Memory B cell (primary cell): Measurements from ENCODE around the gene DDHD1.
A peak's percentile ranks its signal among the peaks of the same experiment; 100 is the strongest.
"Not testable (repeated sequence)": the region's sequence is repeated elsewhere in the genome, so short reads cannot be mapped to it uniquely, and the experiment has no call there.

Experiments
- ATAC-seq: fragments of 150-1000 bp; cut with Tn5 transposase; 2 replicates; pipeline ENCODE4 v1.10.0; 2021; ENCODE audit warnings: low read depth, mild to moderate bottlenecking, moderate library complexity
- DNase-seq, 2 donors: peaks; one replicate each; pipeline ENCODE4 v3.0.0; 2022; ENCODE audit warnings: low spot score in 2 of 2
- H3K27ac Mint-ChIP-seq: one replicate; pipeline ENCODE4 v1.8.0; 2022; ENCODE audit warnings: mild to moderate bottlenecking, moderate library complexity, mixed read lengths
- H3K27me3 Mint-ChIP-seq: one replicate; pipeline ENCODE4 v1.8.0; 2022; ENCODE audit warnings: mixed read lengths
- H3K36me3 Mint-ChIP-seq: one replicate; pipeline ENCODE4 v1.8.0; 2022; ENCODE audit warnings: mild to moderate bottlenecking, mixed read lengths
- H3K4me1 Mint-ChIP-seq: one replicate; pipeline ENCODE4 v1.8.0; 2022; ENCODE audit warnings: mixed read lengths
- H3K4me3 Mint-ChIP-seq: one replicate; pipeline ENCODE4 v1.8.0; 2022; ENCODE audit warnings: mild to moderate bottlenecking, moderate library complexity, mixed read lengths
- H3K9me3 Mint-ChIP-seq: one replicate; pipeline ENCODE4 v1.8.0; 2022; ENCODE audit warnings: mixed read lengths

Gene DDHD1

DNA sequence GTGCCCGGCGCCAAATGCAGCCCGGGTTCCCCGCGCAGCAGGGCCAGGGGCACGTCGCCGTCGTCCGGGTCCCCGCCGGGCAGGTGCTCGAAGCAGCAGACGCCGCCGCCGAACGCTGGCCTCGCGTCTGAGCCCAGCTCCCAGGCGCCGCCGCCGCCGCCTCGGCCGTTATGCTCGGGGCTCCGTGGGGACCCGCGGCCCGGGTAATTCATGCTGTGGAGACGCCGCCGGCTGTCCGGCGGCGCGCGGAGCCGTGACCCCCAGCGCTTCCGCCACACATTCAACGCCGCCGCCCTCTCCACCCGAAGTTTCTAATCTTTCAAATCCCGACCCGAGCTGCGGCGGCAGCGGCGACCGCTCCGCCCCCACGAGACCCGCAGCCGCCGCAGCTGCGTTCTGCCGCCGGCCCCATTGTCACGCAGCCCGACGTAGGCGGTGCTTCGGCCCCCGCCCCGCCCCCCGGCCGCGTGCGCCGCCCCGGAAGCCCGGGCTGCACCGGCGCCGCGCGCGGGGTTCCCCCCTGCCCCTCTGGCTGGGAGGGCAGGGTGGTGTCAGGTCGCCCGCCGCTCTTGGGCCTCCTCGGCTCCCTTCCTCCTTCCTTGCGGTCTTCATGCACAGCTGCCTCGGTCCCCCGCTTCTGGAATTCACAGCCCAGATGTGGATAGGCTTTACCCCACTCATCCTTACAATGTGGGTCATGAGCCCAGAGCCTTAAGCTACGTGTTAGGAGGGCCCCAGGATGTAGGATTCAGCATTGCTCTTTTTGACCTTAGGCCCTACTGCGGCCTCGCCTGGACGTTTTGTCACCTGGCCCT is at the start of gene DDHD1:
Gene DDHD1, minus strand, starts transcription at position 437 of the 815 bp plus-strand sequence. Its CDS starts 225 bp downstream, at position 212.
- DNase-seq = peak; percentile 86 to 88
- peak; percentile 85 for ATAC-seq
- H3K27me3 Mint-ChIP-seq = no peaks in the 10 kb centered on the region
- peak within 1 kb of the TSS; percentile 99 for H3K4me3 Mint-ChIP-seq
- H3K4me1 Mint-ChIP-seq = peaks cover 28% of the 10 kb centered on the region
- peaks cover 2% of the 10 kb centered on the region for H3K36me3 Mint-ChIP-seq
- H3K9me3 Mint-ChIP-seq = no peaks in the 10 kb centered on the region
- peak within 1 kb of the TSS; percentile 99 for H3K27ac Mint-ChIP-seq

DNA sequence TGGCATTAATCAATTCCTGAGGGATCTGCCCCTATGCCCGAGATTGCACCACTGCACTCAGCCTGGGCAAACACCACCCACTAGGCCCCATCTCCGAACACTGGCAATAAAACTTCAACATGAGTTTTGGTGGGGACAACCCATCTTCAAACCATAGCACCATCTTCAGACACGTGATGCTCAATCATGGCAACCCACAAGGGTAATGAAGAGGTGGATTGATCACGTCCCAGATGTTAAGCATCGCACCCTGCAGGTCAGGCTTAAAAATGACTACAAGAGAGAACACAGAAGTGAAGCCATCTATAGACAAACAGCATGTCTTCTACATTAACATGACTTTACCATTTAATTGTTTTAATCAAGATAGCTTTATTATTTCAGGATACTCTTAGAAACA is 42.8 kb upstream of the DDHD1 start:
- H3K27me3 Mint-ChIP-seq = peaks cover 7% of the 10 kb centered on the region
- no peaks in the 10 kb centered on the region for H3K4me1 Mint-ChIP-seq
- peaks cover 14% of the 10 kb centered on the region for H3K36me3 Mint-ChIP-seq
- H3K9me3 Mint-ChIP-seq = peaks cover 10% of the 10 kb centered on the region
- DNase-seq = no peak
- no peak for ATAC-seq
- H3K4me3 Mint-ChIP-seq = no peak overlapping the region
- no peak overlapping the region for H3K27ac Mint-ChIP-seq

GRCh38 chr14:53193193-53193592 is 40.1 kb upstream of the DDHD1 start:
- Mint-ChIP-seq H3K4me3 (no peak overlapping the region), H3K9me3 (peaks cover 4% of the 10 kb centered on the region), H3K27me3 (peaks cover 1% of the 10 kb centered on the region), H3K4me1 (no peaks in the 10 kb centered on the region), H3K36me3 (peaks cover 5% of the 10 kb centered on the region), H3K27ac (no peak overlapping the region)
- ATAC-seq (no peak), DNase-seq (no peak)

DNA sequence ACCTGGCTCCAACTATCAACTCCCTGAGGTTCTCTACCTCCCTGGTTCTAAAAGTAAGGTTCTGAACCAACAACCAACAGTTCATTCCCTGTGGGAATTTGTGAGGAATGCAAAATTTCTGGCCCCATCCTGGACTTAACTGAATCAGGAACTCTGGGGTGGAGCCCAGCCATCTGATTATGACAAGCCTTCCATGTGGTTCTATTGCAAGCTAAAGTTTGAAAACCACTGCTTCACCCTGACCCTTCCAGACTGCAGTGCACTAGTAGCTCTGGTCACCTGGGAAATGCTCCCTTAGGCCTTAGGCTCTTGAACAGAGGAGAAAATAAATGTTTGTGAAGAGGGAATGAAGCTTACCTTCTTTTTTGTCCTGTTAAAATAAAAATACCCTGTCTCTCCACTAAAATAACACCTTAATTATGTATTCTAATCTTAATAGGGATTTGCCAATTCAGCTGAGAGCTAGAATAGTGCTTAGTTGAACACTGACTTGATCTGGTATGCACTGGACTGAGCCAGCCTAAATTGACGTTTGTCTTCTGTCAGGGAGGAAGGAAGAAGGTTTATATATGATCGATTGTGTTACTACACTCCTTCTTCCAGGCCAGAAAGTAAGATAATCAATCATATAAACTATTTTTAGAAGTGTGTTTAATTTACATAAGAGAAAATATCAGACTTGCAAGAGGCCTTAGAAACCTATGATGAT is 39.1 kb upstream of the DDHD1 start:
- H3K9me3 Mint-ChIP-seq = no peaks in the 10 kb centered on the region
- ATAC-seq = no peak
- no peaks in the 10 kb centered on the region for H3K27me3 Mint-ChIP-seq
- no peaks in the 10 kb centered on the region for H3K4me1 Mint-ChIP-seq
- H3K27ac Mint-ChIP-seq = no peak overlapping the region
- H3K36me3 Mint-ChIP-seq = no peaks in the 10 kb centered on the region
- no peak overlapping the region for H3K4me3 Mint-ChIP-seq
- no peak for DNase-seq

GRCh38 chr14:53190938-53191337 is 37.8 kb upstream of the DDHD1 start:
- Mint-ChIP-seq H3K4me3 (no peak overlapping the region), H3K36me3 (no peaks in the 10 kb centered on the region), H3K4me1 (no peaks in the 10 kb centered on the region), H3K27me3 (no peaks in the 10 kb centered on the region), H3K9me3 (no peaks in the 10 kb centered on the region), H3K27ac (no peak overlapping the region)
- DNase-seq (no peak), ATAC-seq (no peak)

DNA sequence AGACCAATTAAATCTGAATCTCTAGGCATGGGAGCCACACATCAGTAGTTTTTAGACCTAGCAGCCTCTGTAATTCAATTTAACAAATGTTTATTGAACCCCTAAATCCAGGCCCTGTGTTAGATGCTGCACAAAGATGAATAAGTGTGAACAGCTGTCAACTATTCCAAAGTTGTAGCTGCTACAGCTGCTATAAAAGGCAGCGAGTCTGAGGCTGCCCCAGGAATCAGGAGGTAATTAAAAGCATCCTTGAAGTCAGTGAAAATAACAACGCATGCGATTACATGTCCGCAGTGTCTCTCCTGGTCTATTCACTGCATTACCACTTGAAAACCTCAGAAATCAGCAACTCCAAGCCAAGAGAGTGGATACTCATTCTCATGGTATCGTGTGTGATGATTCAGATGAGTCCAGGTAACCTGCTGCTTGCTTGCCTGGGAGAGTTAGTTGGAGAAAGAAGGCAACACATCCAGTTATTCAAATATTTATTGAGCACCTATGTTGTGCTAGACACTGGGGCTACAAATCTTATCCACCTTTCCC is 34.9 kb upstream of the DDHD1 start:
- DNase-seq (no peak), ATAC-seq (no peak)
- H3K9me3 Mint-ChIP-seq = no peaks in the 10 kb centered on the region
- no peak overlapping the region for H3K27ac Mint-ChIP-seq
- H3K36me3 Mint-ChIP-seq = no peaks in the 10 kb centered on the region
- H3K4me3 Mint-ChIP-seq = no peak overlapping the region
- H3K4me1 Mint-ChIP-seq = no peaks in the 10 kb centered on the region
- H3K27me3 Mint-ChIP-seq = no peaks in the 10 kb centered on the region

DNA sequence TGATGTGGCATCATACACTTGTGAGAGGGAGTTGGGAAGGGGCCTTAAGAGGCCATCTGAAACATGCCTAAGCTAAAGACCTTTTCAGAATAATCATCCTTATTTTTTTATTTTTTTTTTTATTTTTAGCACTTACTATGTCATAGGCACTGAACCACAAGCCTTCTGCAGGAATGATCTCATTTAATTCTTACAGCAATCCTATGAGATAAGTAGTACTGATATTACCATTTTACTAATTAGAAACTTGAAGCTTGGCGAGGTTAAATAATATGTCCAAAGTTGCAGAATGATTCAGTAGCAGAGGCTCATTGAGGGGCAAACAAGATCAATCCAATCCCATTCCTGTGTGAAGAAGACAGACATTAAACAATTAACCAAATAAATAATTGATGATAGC is 33.4 kb upstream of the DDHD1 start:
- peaks cover 5% of the 10 kb centered on the region for H3K27me3 Mint-ChIP-seq
- H3K36me3 Mint-ChIP-seq = no peaks in the 10 kb centered on the region
- DNase-seq = no peak
- no peak overlapping the region for H3K4me3 Mint-ChIP-seq
- H3K9me3 Mint-ChIP-seq = peaks cover under 1% of the 10 kb centered on the region
- H3K4me1 Mint-ChIP-seq = no peaks in the 10 kb centered on the region
- ATAC-seq = no peak
- no peak overlapping the region for H3K27ac Mint-ChIP-seq

DNA sequence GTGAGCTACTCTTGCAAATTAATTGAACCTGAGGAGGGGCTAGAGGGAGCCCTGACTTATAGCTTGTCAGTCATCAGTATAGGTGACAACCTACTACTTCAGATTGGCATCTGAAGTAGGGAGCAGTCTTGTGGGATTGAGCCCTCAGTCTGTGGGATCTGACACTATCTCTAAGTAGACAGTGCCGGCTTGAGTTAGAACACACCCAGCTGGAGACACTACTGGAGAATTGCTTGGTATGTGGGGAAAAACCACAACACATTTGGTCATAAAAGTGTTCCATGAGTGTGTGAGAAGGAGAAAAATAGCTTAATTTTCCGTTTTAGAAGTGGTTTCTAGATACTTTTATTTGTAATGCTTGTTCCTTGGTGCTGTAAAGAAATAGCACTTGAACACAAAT is 30.5 kb upstream of the DDHD1 start:
- peaks cover 7% of the 10 kb centered on the region for H3K4me1 Mint-ChIP-seq
- H3K9me3 Mint-ChIP-seq = peaks cover 3% of the 10 kb centered on the region
- DNase-seq = no peak
- no peaks in the 10 kb centered on the region for H3K36me3 Mint-ChIP-seq
- peaks cover 10% of the 10 kb centered on the region for H3K27me3 Mint-ChIP-seq
- ATAC-seq = no peak
- no peak overlapping the region for H3K27ac Mint-ChIP-seq
- H3K4me3 Mint-ChIP-seq = no peak overlapping the region

DNA sequence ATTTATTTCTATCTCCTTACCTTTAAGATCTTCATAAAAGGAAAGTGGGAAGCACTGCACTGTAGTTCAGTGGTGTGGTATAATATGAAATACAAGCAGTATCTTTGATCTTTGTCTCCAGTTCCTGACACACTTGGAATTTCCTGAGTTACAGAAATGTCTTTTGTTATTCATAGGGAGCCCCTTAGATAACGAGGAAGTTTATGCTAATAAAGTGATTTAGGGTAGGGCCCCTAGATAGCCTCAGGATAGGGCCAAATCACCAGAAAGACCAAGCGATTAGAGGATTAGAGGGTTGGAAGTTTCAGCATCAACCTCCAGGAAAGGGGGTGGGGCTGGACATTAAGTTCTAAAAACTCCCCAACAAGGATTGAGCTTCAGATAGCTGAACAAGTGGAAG is 29.9 kb upstream of the DDHD1 start:
- H3K27ac Mint-ChIP-seq = no peak overlapping the region
- H3K27me3 Mint-ChIP-seq = peaks cover 10% of the 10 kb centered on the region
- H3K4me3 Mint-ChIP-seq = no peak overlapping the region
- DNase-seq (no peak), ATAC-seq (no peak)
- no peaks in the 10 kb centered on the region for H3K36me3 Mint-ChIP-seq
- peaks cover 3% of the 10 kb centered on the region for H3K9me3 Mint-ChIP-seq
- peaks cover 7% of the 10 kb centered on the region for H3K4me1 Mint-ChIP-seq

DNA sequence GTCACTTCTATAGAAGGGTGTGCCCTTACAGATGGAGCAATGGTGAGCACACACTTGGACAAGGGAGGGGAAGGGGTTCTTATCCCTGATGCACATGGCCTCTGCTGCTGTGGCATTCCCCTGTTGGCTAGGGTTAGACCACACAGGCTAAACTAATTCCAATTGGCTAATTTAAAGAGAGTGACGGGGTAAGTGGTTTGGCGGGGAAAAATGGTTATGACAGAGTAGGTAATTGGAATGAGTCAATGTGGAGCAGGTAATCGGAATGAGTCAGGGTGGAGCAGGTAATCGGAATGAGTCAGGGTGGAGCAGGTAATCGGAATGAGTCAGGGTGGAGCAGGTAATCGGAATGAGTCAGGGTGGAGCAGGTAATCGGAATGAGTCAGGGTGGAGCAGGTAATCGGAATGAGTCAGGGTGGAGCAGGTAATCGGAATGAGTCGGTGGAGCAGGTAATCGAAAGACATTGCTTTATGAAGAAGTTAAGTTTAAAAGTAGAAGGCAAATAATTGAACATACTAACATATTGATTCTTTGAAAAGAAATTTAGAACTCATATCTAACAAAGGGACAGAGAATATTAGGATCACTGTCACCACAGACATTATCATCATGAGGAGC is 28.4 kb upstream of the DDHD1 start:
- peak overlapping the region; percentile 68 for H3K27ac Mint-ChIP-seq
- not testable (repeated sequence) for H3K4me1 Mint-ChIP-seq, H3K36me3 Mint-ChIP-seq, H3K9me3 Mint-ChIP-seq, H3K4me3 Mint-ChIP-seq, ATAC-seq, DNase-seq
- H3K27me3 Mint-ChIP-seq = peaks cover 10% of the 10 kb centered on the region

- Mint-ChIP-seq H3K9me3 (peaks cover 3% of the 10 kb centered on the region), H3K4me3 (no peak overlapping the region), H3K36me3 (no peaks in the 10 kb centered on the region), H3K27me3 (peaks cover 10% of the 10 kb centered on the region), H3K27ac (peak overlapping the region; percentile 68), H3K4me1 (peaks cover 7% of the 10 kb centered on the region)
- DNase-seq (peak; percentile 10 to 34), ATAC-seq (peak; percentile 92)
Observed at GRCh38 chr14:53180272-53181221, 27.4 kb upstream of the DDHD1 start.

DNA sequence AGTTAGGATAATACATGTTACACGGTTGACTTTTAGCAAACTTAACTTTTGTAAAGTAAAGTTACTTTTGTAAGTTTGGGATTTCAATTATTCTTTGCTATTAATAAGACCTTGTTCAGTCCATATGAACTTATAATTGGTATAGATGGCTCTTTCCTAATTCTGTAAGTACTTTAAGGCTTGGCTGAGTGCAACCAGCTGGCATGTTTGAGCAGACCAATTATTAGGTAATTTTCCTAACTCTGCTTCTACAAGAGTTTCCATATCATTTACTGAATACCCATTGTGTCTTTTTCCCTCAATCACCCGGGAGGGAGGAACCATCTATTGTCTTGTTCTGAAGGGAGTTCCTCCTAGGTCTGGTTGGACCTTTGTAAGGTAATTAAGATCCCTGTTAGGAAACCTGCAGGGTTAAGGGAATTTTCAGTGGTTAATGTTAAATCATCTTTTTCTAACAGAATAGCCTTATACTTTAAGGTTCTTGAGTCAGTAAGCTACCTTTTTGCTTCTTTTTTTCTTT is 26.4 kb upstream of the DDHD1 start:
- not testable (repeated sequence) for H3K27ac Mint-ChIP-seq, DNase-seq, H3K4me1 Mint-ChIP-seq, ATAC-seq, H3K9me3 Mint-ChIP-seq, H3K4me3 Mint-ChIP-seq, H3K36me3 Mint-ChIP-seq
- H3K27me3 Mint-ChIP-seq = peaks cover 10% of the 10 kb centered on the region

- peaks cover 2% of the 10 kb centered on the region for H3K27me3 Mint-ChIP-seq
- H3K27ac Mint-ChIP-seq = no peak overlapping the region
- peaks cover 2% of the 10 kb centered on the region for H3K36me3 Mint-ChIP-seq
- no peak overlapping the region for H3K4me3 Mint-ChIP-seq
- no peaks in the 10 kb centered on the region for H3K9me3 Mint-ChIP-seq
- DNase-seq = no peak
- H3K4me1 Mint-ChIP-seq = peaks cover 2% of the 10 kb centered on the region
- ATAC-seq = no peak
Observed at GRCh38 chr14:53175375-53175774, 22.3 kb upstream of the DDHD1 start.
